CMK (cell line): ENCODE measurements around the gene EXOC1.
"Not testable (repeated sequence)": the region's sequence is repeated elsewhere in the genome, so short reads cannot be mapped to it uniquely, and the experiment has no call there.

ENCODE experiments used
- DNase-seq: peaks from one replicate; pipeline ENCODE4 v3.0.0-alpha.2; 2010; ENCODE audit warnings: low read depth

EXOC1 gene

DNA sequence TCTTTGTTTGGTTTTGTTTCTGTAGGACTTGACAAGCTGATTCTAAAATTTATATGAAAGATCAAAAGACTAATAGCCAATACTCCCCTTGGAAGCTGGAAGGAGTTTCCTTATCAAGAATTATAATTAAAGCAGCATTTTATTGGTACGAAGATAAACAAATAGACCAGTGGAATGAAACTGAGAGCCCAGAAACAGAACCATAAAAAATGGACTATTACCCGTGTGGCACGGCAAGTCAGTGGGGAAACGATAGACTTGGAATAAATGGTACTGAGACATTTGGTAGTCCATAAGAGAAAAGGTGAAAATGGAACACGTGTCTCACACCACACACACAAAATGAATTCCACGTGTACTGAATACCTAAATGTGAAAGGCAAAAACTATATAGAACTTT lies 52.9 kb downstream of the EXOC1 start:
- DNase-seq: no peak

- no peak for DNase-seq
Observed at GRCh38 chr4:55906989-55907388, 53.5 kb downstream of the EXOC1 start.

GRCh38 chr4:55907469-55907868 lies 54.0 kb downstream of the EXOC1 start:
- no peak for DNase-seq

GRCh38 chr4:55910140-55910539 lies 56.7 kb downstream of the EXOC1 start:
- DNase-seq: no peak

- DNase-seq: no peak
Observed at GRCh38 chr4:55912249-55912648, 58.8 kb downstream of the EXOC1 start.

GRCh38 chr4:55920571-55920970 lies 67.1 kb downstream of the EXOC1 start:
- DNase-seq: no peak

GRCh38 chr4:55921093-55921492 lies 67.6 kb downstream of the EXOC1 start:
- no peak for DNase-seq

DNA sequence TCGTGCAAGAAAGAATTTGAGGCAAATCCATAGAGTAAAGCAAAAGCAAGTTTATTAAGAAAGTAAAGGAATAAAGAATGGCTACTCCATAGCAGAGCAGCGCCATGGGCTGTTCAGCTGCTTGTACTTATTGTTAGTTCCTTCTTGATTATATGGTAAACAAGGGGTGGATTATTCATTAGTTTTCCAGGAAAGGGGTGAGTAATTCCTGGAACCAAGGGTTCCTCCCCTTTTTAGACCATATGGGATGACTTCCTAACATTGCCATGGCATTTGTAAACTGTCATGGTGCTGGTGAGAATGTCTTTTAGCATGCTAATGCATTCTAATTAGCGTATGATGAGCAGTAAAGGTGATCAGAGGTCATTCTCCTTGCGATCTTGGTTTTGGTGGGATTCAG lies 71.8 kb downstream of the EXOC1 start:
- DNase-seq: no peak

DNA sequence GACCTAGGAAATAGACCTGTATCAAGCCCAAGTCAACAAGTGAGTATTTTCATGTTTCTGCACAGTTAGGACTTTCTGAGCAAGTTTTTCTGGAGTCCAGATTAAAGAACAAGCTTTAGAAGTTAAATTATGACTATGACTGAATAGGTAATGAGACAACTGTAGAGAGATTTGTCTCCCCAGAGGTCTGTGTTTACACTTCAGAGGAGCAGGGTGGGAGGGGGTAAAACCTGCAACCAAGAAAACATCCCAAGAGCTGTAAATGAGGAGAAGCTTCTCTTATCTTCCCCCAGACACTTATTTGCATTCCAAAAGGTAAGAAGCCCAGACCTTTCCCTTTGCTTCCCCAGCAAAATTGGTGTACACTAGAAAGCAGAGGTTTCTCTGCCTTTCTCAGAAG lies 73.2 kb downstream of the EXOC1 start:
- no peak for DNase-seq

GRCh38 chr4:55927803-55928437 lies 74.5 kb downstream of the EXOC1 start:
- DNase-seq: no peak

GRCh38 chr4:55928846-55929245 lies 75.4 kb downstream of the EXOC1 start:
- no peak for DNase-seq

- no peak for DNase-seq
Observed at GRCh38 chr4:55931043-55931442, 77.6 kb downstream of the EXOC1 start.

DNA sequence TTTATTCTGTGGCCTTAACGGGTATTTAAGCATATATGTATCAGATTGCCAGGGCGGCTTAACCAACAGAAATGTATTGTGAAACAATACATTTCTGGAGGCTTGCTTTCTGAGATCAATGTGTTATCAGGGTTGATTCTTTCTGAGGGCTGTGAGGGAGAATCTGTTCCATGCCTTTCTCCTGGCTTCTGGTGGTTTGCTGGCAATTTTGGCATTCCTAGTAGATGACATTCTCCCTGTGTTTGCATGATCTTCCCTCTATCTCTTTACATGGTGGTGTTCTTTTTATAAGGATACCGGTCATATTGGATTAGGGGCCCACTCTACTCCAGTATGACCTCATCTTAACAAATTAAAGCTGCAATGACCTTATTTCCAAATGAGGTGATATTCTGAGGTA lies 78.4 kb downstream of the EXOC1 start:
- no peak for DNase-seq

- DNase-seq: no peak
Observed at GRCh38 chr4:55932511-55932910, 79.1 kb downstream of the EXOC1 start.

- no peak for DNase-seq
Observed at GRCh38 chr4:55933611-55934010, 80.2 kb downstream of the EXOC1 start.

DNA sequence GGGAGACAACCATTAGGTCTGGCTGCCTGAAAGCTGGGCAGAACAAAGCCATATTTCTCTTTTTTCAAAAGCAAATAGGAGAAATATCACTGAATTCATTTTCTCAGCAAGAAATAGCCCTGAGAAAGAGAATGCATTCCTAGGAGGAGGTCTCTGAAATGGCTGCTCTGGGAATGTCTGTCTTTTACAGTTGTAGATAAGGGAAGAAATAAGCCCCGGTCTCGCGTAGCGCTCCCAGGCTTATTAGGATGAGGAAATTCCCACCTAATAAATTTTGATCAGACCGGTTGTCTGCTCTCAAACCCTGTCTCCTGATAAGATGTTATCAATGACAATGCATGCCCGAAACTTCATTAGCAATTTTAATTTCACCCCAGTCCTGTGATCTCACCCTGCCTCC lies 82.5 kb downstream of the EXOC1 start:
- DNase-seq: not testable (repeated sequence)

GRCh38 chr4:55938481-55938880 lies 85.0 kb downstream of the EXOC1 start:
- DNase-seq: no peak

- no peak for DNase-seq
Observed at GRCh38 chr4:55939421-55939820, 86.0 kb downstream of the EXOC1 start.

- no peak for DNase-seq
Observed at GRCh38 chr4:55941881-55942396, 88.5 kb downstream of the EXOC1 start.

GRCh38 chr4:55947254-55947882 lies 93.9 kb downstream of the EXOC1 start:
- DNase-seq: no peak

DNA sequence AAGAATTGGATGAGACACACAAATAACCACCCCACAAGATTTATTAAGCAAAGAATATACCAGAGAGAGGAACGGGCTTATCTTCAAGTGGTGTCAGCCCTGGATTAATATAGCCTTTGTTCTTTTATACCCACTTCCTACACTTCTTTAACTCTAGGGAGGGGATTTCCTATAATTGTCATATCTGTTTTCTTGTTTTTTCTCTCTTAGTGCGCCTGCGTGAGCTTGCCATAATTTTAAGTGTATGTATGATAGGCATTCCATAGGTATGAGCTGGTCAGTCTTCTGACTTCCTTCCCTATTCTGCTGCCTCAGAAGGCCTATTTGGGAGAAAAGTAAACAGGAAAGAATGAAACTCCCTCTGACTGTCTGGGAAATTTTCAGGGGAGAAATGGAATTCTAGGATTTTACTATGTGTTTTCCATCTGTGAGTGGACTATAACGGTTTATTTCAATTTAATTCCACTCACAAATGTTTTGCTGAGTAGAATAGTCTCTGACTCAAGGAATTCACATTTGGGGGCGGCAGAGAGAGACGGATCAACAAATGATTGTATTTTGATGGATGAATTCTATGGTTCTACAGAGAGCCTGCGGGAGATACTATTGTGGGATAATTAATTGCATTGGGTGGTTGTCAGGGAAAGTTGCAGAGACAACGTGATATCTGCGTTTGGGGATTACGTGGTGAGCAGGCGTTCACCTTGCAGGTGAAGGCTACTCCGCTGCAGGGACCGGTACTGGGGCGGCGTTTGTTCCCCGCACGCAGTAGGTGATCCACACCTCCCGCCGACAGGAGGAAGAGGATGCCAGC lies 94.7 kb downstream of the EXOC1 start:
- no peak for DNase-seq

DNA sequence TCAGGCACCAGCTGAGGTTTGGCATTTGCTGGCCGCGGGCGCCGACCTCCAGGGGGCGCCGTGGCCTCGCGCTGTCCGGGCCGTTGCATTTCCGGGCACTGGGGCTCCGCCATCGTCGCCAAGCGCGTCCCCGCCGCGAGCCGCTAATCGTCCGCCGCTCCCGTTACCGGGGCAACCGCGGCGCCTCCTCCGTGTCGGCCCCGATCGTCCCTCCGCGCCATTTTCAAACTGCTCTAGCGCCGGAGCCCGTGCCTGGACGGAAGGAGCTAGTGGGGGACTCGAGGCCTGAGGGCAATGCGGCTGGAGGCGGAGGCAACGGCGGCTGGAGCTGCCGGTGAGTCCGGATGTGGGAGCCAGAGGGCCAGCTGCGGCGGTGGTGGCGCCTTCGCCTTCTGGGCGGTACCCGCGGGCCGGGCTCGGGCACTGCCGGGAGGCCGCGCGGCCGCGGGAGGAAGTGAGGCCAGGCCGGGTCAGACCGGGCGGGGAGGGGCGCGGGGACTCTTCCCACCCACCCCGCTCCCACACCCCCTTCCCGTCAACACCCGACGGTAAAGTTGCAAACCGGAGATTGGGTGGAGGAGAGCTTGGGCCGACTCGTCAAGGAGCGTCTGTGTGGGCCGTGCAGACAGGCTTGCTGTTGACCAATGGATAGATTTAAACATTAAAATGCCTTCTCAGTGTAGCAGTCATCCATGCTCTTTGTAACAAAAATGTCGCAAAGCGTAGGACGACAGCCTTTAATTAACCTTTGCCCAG lies 95.5 kb downstream of the EXOC1 start, which contains the start of gene CEP135:
Gene CEP135, plus strand, starts transcription at position 220 of the 756 bp plus-strand sequence. CDS start 3,186 bp downstream, outside the sequence.
- DNase-seq: peak; percentile 64
